Islet precursor cell (in vitro differentiated cells): ENCODE data around the gene SFTA2.
"Not testable (repeated sequence)": the region's sequence is repeated elsewhere in the genome, so short reads cannot be mapped to it uniquely, and the experiment has no call there.

Experiments used
- DNase-seq: peaks from one replicate; pipeline ENCODE4 v3.0.0-alpha.2; 2018

SFTA2 gene

GRCh38 chr6:30931969-30932645 is at the start of gene SFTA2:
Gene SFTA2, minus strand, starts transcription at chr6:30932170. Its CDS starts 74 bp downstream, at chr6:30932096.
- no peak for DNase-seq

GRCh38 chr6:30979690-30980089 is 47.7 kb upstream of the SFTA2 start:
- DNase-seq: no peak

- DNase-seq: no peak
These were observed 47.2 kb upstream of the SFTA2 start for GRCh38 chr6:30979141-30979540.

- DNase-seq: no peak
These were observed 42.7 kb upstream of the SFTA2 start for GRCh38 chr6:30974490-30975252.

GRCh38 chr6:30972816-30973215 is 40.8 kb upstream of the SFTA2 start:
- no peak for DNase-seq

GRCh38 chr6:30970946-30971345 is 39.0 kb upstream of the SFTA2 start:
- no peak for DNase-seq

- not testable (repeated sequence) for DNase-seq
These were observed 37.2 kb upstream of the SFTA2 start for GRCh38 chr6:30969171-30969570.

- no peak for DNase-seq
These were observed 34.2 kb upstream of the SFTA2 start for GRCh38 chr6:30966154-30966553.

- DNase-seq: no peak
These were observed 33.2 kb upstream of the SFTA2 start for GRCh38 chr6:30965140-30965601.

- no peak for DNase-seq
These were observed 32.1 kb upstream of the SFTA2 start for GRCh38 chr6:30964075-30964474.

GRCh38 chr6:30963641-30964040 is 31.7 kb upstream of the SFTA2 start:
- DNase-seq: no peak

- DNase-seq: no peak
These were observed 30.7 kb upstream of the SFTA2 start for GRCh38 chr6:30962716-30963115.

- no peak for DNase-seq
These were observed 29.1 kb upstream of the SFTA2 start for GRCh38 chr6:30960907-30961673.

GRCh38 chr6:30957716-30958115 is 25.7 kb upstream of the SFTA2 start:
- peak; percentile 87 for DNase-seq

GRCh38 chr6:30955367-30956042 is 23.5 kb upstream of the SFTA2 start:
- peak; percentile 82 for DNase-seq

- DNase-seq: peak; percentile 71
These were observed 22.8 kb upstream of the SFTA2 start for GRCh38 chr6:30954631-30955366.

- DNase-seq: no peak
These were observed 20.0 kb upstream of the SFTA2 start for GRCh38 chr6:30951907-30952469.

GRCh38 chr6:30948811-30949210 is 16.8 kb upstream of the SFTA2 start:
- DNase-seq: no peak

GRCh38 chr6:30947231-30947630 is 15.3 kb upstream of the SFTA2 start:
- DNase-seq: no peak

GRCh38 chr6:30945281-30945680 is 13.3 kb upstream of the SFTA2 start:
- DNase-seq: no peak

- DNase-seq: no peak
These were observed 12.1 kb upstream of the SFTA2 start for GRCh38 chr6:30944051-30944450.
